CMK (cell line): ENCODE data around the gene NRIP1.

Source experiments
- DNase-seq: peaks from one replicate; pipeline ENCODE4 v3.0.0-alpha.2; 2010; ENCODE audit warnings: low read depth

The NRIP1 gene

GRCh38 chr21:15005391-15005790, 59.4 kb downstream of the NRIP1 start:
- DNase-seq = no peak

GRCh38 chr21:15004721-15005370, 60.0 kb downstream of the NRIP1 start:
- no peak for DNase-seq

DNA sequence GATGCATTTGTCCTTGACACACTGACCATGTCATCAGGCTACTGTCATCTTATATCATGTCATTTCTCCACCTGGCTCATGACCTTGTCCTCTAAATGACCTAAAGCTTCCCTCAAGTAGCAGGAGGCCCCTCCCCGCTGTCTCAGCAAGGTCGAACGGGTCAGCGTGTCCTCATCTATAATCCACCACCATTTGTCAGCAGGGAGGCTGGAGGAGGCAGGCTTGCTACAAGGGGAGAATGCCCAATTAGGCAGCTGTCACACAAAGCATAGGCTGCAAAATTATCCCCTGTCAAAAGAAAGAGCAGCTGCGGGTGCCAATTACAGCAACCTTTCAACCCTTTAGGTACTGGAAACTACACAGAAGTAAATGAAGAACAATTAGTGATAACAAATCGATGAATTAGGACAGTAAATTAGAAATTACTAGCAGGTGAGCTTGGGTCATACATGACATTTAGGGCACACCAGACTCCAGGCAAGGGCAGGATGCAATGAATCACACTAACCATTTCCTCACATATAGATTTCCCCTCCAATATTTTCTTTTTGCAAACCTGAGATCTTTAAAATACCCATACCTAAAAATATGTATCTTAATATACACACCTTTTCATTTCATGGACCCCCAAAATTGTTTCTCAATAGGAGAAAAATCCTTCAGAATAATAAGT, 61.2 kb downstream of the NRIP1 start:
- no peak for DNase-seq

GRCh38 chr21:15001857-15002606, 62.8 kb downstream of the NRIP1 start:
- DNase-seq = no peak

DNA sequence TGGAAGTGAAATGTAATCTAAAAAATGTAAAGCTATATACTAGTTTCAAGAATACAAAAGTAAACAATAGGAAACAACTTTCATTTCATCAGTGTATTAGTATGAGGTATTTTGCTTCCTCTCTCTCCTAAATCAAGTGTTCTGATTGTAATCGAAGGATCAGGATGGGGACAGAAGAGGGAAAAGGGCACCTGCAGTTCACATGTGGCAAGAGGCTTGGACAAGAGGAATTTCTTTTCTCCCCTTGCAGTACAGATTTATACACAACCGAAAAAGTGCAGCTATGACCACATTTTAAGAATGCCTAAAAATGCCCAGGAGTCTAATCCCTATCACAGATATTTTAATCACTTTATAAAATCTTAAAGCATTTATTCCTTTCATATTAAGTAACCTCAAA, 63.7 kb downstream of the NRIP1 start:
- no peak for DNase-seq

GRCh38 chr21:15000081-15000480, 64.7 kb downstream of the NRIP1 start:
- DNase-seq = no peak

DNA sequence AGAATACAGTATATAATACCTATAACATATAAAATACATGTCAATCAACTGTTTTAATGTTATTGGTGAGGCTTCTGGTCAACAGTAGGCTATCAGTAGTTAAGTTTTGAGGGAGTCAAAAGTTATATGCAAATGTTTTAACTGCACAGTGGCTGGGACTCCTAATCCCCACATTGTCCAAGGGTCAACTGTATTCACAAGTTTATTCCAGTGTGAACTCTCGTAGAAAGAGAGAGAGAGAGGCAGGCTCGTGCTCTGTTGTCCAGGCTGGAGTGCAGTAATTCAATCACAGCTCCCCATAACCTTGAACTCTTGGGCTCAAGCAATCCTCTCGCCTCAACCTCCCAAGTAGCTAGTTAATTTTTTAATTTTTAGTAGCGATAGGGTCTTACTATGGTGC, 66.0 kb downstream of the NRIP1 start:
- no peak for DNase-seq

GRCh38 chr21:14998336-14998735, 66.5 kb downstream of the NRIP1 start:
- DNase-seq = no peak

GRCh38 chr21:14995695-14996490, 68.9 kb downstream of the NRIP1 start:
- DNase-seq = no peak

DNA sequence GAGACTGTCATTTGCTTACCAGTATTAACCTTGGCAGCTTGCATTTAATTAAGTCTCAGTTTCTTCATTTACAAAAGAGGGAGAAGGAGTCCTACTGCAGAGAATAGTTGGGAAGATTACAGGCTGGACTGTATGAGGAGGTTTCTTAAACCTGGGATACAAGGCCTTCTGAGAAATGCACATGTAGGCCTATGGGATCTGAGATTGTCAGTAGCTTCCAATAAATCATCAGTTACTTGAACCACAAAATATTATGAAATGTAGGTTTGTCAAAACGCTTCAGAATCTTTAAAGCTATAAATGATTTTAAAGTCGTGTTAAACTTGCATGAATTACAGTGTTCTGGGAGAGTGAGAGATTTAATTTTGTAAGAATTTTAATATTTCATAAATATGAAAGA, 69.6 kb downstream of the NRIP1 start:
- DNase-seq = no peak

DNA sequence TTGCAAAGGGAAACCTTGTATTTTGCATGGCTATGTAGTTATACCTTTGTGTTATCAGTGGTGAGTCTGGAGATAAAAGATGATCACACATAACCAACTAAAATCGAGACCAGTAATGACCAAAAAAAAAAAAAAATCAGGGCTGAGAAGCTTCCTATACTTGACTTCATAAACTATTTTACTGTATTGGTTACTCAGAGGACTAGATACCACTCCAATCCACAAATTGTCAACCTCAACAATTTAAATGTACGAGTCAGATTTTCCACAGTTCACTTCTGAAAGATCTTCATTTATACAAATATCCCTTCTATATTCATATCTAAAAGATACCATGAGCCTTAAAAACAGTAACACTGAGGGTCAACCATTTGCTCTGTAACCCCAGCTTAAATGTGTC, 71.7 kb downstream of the NRIP1 start:
- no peak for DNase-seq

DNA sequence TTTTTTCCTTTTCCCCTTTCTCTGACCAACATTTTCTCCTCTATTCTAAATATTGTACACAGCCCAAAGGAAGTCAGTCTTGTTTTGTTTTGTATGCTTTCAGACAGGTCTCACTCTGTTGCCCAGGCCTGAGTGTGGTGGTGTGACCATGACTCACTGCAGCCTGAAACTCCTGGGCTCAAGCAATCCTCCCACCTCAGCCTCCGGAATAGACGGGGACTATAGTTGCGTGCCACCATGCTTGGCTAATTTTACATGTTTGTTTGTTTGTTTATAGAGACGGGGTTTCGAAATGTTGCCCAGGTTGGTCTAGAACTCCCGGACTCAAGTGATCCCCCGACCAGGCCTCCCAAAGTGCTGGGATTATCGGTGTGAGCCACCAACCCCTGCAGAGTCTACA, 72.8 kb downstream of the NRIP1 start:
- DNase-seq = no peak

DNA sequence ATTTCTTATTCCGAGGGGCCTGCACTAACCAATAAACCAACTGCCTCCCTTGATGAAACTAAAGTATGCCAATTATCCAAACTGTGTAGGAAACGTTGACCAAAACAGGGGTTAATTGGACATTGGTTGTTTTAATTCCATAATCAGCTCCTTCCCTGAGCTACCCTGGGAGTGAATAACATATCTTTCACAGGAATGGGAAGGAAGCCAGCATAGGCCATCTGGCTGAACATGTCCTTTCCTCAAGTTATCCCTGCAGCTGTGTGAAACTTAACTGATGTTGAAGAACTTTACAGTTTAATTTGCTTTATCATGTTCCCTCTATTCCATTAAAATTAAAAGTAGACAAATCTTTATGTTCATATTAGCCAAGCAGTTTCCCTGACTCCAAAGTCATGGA, 75.4 kb downstream of the NRIP1 start:
- DNase-seq = no peak

- DNase-seq = no peak
These were observed 76.0 kb downstream of the NRIP1 start for GRCh38 chr21:14988760-14989159.

DNA sequence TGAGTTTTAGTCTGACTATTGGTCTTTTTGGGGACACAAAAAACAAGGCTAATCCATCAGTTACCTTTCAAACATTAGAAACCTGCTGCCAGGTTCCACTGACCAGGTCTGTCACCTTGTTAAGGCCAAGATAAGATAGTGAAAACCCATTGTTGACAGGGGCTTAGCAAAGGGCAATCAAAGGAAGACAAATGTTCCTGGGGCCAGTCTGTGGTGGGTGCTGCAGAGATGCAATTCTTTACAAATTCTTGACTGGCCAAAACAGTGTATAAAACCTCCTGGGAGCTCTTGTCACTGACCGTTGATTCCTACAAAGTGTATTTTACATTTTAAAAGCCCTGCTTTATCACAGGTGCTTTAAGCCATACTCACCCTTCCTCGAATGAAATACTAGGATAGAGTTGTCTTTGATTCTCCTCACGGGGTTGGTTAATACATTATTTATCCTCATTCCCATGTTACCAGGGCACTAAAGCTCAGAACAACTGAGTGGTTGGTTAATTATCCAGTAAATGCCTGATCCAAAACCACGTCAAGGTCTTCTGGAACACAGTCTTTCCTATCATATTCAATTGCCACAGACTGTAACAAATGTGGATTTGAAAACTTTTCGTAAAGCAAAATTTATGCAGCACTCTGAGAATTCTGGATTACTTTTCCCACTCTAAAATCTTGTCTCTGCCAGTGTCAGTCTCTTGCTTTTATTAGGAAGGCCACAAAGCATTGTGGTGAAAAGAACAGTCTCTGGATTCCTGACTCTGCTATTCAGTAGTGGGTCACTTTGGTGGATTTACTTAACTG, 77.2 kb downstream of the NRIP1 start:
- DNase-seq = no peak

DNA sequence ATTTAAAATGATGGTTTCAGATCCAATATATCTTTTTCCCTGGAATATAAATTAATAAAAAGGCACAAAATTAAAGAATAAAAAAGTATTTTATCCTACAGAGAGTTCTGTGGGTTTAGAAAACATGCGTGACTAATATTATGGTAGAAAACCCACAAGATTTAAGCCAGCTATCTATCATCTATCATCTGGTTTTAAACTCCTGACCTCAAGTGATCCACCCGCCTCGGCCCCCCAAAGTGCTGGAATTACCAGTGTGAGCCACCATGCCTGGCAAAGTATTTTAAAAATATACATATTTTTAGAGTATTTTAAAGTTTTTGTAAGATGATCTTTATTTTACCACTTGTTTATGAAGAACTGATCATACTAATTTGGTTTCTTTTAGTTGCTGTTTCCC, 79.5 kb downstream of the NRIP1 start:
- DNase-seq = no peak

GRCh38 chr21:14982336-14982735, 82.5 kb downstream of the NRIP1 start:
- DNase-seq = no peak

DNA sequence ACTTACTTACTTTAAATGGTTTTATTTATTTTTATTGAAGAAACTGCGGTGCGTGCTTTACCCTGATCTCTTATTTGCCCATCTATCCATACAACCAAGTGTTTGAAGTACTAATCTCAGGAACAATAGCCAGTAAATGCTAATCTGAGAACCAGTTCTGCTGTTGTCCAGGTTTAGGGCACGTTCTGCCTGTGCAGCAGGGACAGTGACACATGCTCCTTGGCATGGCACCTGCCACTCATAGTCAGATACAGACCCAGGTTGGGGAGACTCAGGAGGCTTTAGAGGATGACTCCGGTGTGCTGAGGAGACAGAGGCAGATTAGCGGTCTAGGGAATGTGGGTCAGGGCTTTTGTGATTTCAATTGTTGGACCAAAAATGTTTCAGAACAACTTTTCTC, 83.6 kb downstream of the NRIP1 start:
- no peak for DNase-seq

- no peak for DNase-seq
These were observed 85.5 kb downstream of the NRIP1 start for GRCh38 chr21:14979264-14979663.

DNA sequence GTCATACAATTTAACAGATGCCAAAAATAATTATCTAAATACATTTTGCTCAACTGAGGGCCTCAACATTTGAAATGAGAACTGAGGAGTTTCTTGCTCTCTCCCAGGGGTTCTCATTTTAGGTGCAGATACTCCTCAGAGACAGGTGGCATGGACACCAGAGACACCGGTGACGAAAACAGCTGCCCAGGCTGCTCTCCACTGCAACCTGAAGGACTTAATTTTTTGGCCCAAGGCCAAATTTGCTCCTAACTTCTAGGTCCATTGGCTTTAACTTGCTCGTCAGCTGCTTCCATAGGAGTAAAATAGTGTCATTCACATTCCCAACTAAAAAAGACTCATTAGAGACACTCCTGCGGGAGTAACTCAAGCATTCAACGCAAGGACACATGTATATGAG, 87.0 kb downstream of the NRIP1 start:
- no peak for DNase-seq

DNA sequence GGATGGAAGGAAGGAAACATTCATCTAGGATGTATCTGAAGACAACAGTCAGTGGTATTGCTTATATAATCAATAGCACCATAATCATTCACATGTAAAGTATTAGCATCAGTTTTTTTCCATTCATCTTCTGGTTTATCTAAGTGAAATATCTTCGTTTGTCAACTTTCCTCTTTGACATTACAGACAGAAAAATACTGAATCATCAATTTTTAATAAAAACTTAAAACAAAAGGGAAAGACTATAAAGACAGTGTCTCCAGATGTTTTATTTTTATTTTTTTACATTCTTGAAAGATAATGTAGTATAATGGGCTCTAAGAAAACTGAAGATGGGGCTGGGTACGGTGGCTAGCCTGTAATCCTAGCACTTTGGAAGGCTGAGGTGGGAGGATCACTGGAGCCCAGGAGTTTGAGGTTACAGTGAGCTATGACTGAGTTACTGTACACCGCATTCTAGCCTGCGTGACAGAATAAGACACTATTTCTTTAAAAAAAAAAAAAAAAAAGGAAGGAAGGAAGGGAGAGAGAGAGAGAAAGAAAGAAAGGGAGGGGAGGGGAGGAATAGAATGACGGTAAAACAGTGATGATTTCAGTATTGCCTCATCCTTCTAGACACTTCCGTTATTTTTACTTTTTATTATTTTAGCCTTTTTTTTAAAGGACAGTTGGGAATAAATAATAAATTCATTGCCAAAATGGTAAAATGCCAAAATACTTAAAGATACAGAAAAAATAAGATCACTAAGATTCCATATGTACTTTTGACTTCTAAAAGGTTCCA, 89.5 kb downstream of the NRIP1 start:
- no peak for DNase-seq
